Fibroblast of skin of scalp (primary cell): ENCODE results near the gene MYH15.
A peak's percentile ranks its signal among the peaks of the same experiment; 100 is the strongest.

Experiments
- DNase-seq: peaks from one replicate; pipeline ENCODE4 v3.0.0-alpha.2; 2013

The MYH15 gene

DNA sequence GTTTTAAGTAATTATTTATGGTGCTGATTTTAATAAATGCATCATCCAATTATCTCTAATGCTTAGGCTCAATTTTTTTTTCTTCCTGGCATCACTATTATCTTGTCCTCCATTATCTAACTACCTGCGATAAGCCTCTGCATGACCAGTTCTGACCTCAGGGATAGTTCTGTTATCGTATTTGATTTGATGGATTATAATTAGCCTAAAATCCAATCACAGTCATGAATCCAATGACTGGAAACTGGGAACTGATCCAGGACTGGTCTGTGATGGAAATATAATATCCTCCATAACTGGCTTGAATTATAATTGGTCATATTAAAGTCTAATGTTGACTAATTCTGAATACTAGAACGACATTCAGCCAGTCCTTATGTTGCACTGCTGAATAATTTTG lies 1.1 kb downstream of the MYH15 start:
- DNase-seq, result no peak

DNA sequence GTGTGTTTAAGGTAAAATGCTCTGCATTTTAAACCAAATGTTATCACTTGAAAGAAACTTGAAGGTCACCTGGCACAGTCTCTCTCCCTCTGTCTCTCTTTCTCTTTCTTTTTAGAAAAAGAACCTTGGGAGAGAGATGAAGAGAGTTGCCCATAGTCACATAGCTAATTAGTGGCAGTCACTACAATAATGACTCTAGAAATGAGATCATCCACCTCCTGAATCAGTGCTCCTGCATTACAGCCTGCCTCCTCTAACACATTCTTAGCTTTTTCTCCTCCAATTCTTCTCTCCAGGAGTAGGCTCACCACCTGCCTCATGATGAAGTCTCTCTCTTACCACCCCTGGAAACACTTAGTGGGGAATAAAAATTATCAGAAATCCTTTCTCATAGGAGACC lies 2.5 kb downstream of the MYH15 start:
- no peak for DNase-seq

DNA sequence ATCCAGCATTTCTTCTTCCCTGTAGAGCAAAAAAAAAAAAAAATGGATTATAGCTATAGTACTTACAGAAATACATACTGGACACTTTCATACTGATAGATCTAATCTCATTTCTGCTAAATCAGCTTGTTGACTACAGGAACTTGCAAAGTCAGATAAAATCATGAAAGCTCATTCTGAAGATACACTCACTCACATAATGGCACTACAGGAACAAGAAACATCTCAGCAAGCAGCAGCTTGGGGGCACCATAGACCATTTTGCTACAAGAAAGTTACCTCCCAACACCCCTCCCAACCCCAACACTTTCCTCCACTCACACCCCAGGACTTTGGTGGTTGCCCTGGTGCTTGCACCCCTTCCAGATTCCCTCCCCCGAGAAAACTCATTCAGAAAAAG lies 4.6 kb downstream of the MYH15 start:
- no peak for DNase-seq

DNA sequence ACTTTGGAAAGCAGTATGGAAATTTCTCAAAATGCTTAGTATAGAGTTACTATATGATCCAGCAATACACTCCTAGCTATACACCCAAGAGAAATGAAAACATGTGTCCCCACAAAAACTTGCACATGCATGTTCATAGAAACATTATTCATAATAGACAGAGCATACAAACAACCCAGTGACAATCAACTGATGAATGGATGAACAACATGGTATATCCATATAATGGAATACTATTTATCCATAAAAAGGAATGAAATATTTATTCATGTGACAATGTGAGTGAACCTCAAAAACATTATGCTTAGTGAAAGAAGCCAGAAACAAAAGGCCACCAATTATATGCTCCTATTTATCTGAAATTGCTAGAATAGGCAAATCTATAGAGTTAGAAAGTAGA lies 6.7 kb downstream of the MYH15 start:
- DNase-seq, result no peak

- DNase-seq, result no peak
Measured at GRCh38 chr3:108501535-108501934, 8.9 kb downstream of the MYH15 start.

DNA sequence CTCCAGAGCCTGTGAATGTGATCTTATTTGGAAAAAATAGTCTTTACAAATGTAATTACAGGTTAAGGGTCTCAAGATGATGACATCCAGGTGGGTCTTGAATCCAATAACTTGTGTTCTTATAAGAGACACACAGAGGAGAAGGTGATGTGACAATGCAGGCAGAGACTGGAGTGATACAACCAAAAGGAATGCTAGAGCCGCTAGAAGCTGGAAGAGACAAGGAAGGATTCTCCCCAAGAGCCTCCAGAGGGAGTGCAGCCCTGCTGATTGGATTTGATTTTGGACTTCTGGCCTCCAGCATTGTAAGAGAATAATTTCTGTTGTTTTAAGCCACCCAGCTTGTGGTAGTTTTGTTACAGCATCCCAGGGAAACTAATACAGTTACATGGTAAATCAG lies 9.7 kb downstream of the MYH15 start:
- DNase-seq, result peak; percentile 24

DNA sequence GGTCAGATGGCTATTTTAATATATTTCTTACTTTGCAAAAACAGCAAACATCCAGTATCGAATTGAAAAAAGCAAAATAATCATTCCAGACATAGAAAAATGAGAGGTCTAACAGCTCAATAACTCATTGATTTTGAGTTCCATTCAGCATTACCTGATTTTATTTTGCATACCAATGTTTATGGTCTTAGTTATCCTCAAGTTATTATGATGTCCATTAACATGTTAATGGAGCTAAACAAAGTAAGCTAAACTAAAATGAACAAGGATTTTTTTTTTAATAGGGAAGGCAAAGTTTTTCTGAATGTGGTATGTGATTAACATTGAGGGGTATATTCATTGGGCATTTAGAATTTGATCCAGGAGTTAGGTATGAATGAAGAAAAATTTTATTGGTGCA lies 13.1 kb downstream of the MYH15 start:
- no peak for DNase-seq

DNA sequence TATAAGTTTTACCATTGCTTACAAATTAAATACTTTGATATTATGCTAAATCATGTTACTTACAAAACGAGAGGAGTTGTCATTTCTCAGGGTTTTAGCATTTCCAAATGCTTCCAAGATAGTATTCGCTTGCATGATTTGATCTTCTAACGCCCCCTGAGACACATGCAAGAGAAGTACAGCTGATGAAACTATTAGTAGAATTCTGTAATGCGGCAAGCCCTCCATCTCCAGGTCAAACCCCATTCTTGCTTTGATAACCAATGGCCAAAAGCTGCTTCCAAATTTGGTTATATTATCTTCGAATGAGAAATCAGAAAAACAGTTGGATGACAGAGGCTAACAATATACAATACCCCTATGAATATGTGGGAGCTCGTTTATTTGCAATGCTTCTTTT lies 14.7 kb downstream of the MYH15 start:
- peak; percentile 33 for DNase-seq

- no peak for DNase-seq
Measured at GRCh38 chr3:108494906-108495531, 15.4 kb downstream of the MYH15 start.

- no peak for DNase-seq
Measured at GRCh38 chr3:108493862-108494261, 16.5 kb downstream of the MYH15 start.

DNA sequence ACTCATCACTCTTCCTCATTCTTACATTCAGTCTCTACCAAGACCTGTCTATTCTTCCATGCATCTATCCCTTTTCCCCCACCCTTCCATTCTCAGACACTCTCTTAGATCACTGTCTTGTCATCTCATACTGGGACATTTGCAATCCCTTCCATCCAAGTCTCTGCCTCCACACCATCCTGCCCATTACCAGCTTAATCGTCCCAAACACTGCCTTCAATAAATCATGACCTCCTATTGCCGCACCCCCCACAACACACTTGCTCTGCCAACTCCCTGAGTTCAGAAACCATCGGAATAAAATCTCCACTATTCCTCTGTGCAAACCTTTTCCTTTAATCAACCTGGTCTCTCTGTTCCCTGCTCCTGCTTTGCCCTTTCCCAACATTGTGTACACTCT lies 18.9 kb downstream of the MYH15 start:
- no peak for DNase-seq

GRCh38 chr3:108489776-108490175 lies 20.6 kb downstream of the MYH15 start:
- peak; percentile 53 for DNase-seq

DNA sequence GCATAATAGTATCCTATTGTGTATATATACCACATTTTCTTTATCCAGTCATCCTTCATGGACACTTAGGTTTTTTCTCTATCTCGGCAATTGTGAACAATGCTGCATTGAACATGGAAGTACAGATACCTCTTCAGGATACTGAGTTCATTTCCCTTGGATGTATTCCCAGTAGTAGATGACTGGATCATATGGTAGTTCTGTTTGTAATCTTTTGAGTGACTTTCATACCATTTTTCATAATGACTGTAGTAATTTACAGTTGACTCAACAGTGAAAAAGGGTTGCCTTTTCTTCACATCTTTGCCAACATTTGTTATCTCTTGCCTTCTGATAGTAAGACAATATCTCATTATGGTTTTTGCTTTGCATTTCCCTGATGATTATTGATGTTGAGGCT lies 21.8 kb downstream of the MYH15 start:
- peak; percentile 63 for DNase-seq

DNA sequence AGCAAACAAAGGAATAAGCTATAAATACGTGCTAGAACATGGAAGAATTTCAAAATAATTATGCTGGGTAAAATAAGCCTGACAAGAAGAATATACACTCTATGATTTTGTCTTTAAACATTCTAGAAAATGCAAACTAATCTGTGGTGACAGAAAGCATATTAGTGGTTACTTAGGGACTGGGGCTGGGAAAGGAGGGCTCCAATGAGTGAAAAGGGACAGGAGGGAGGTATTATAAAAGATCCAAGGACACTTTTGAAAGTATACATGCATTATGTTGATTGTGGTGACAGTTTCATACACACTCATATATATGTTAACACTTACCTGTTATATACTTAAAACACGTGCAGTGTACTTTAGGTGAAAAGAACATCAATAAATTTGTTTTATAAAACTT lies 23.0 kb downstream of the MYH15 start:
- DNase-seq, result no peak

DNA sequence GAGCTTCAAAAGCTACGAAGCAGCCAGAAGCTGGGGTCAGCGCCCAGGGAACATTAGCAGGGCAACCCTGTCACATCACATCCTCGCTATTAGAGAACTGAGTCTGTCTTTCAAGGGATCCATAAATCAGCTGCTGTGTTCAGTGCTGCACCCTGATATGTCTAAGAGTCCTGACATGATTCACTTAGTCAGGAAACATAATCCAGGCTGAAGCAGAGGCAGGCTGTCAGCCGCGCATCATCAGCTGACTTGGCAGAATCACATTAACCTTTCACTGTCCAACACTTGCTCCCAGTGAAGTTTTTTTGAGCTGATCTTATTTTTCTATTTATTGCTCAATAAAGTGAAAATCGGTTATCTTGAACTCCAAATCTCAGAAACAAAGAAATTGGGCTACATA lies 23.5 kb downstream of the MYH15 start:
- DNase-seq, result peak; percentile 33

DNA sequence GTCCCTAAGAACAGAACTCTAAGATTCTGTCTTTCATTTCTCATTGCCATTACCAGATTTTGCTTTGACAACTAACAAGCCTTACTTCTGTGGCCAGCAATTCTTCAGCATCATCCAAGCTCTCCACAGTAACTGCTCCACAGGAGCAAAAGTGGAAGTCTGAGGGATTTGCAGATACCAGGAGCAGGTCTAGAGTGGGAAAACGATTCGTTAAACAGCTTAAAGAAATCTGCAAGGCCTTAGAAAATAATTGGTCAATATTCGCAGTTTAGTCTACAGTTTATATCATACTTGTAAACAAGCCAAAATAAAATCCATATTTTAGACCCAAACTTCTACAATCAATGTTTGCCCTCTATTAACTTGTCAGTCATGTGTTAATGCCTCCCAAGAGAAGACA lies 24.1 kb downstream of the MYH15 start:
- no peak for DNase-seq

DNA sequence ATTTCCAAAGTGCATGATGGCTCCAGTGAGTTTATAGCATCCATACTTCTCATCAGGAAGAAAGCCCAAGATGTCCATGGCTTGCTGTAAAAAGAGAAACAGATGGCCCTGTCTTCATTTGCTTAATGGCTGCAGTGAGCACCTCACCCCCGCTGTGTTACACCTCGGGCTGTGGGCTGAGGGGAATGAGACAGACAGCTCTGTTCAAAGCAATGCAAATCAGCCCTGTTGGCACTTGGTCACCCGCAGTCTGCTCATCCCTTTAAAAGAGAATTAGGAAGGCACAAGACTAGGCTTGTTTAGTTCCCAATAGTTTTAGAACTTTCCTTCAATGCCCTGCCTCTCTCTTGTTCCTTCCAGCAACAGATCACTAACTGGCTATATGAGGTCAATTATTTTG lies 25.2 kb downstream of the MYH15 start:
- no peak for DNase-seq

- no peak for DNase-seq
Measured at GRCh38 chr3:108479224-108479623, 31.2 kb downstream of the MYH15 start.

GRCh38 chr3:108477511-108478147 lies 32.8 kb downstream of the MYH15 start:
- peak; percentile 70 for DNase-seq

DNA sequence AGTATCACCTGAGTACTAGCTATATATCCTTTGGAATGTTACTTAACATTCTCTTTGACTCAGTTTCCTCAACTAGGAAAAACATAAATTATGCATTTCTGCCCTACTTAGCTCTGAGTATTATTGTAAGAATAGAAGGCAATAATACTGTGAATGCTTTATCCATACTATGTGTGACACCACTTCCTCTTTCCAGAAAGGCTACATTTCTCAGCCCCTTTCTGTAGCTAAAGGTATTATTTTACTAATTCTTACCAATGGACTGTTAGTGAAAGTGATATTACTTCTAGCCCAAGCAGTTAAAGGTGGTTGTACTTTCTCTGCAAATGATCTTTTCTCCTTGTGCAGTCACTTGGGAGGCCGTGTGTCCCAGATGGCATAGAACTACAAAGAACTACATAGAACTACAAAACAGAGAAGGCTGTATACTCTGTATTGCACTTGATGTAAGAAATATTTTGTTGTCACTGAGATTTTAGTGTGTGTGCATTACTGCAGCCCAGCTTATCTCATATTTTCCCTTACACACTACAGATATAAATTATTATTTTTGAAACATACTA lies 35.1 kb downstream of the MYH15 start:
- DNase-seq, result no peak

DNA sequence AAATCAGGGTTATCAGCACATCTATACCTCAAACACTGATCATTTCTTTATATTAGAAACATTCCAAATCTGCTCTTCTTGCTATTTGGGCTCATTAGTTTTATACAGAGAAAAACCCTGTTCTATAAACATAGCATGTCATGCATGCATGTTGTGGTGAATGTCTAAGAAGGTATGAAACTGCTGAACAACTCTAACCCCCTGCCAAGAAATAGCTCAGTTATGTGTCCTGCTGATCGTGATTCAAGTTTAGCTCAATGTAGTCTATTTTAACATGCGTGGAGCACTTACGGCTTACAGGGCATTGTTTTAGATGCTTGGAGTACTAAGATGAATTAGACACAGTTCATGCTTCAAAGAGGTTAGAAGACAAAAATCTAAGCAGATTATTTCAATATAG lies 35.8 kb downstream of the MYH15 start:
- peak; percentile 78 for DNase-seq

GRCh38 chr3:108473711-108474110 lies 36.7 kb downstream of the MYH15 start:
- DNase-seq, result no peak

DNA sequence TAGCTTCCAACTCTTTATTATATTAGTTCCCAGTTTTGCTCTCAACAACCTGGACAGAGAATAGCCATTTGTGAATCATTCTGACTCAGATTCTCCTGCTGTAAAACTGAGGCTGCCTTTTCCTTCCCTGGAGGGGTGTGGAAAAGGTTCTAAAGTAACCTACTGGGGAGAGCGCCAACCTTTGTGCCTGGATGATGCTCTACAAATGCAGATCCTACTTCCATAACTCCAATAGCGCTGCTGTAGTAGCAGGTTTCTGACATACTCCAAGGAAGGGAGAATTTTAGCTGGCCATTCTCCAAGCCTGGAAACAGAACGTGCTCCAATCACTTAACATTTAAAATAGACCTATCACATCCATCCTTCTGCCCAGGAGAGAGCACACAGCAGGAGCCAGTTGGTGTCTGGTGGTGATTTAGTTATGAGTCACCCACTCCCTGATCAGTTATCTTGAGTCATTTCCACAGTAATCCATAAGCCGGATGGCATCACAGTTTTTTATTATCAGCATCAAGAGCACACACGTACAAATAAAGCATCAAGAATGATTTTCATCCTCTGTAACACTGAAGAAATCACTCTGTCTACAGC lies 38.3 kb downstream of the MYH15 start:
- peak; percentile 82 for DNase-seq

DNA sequence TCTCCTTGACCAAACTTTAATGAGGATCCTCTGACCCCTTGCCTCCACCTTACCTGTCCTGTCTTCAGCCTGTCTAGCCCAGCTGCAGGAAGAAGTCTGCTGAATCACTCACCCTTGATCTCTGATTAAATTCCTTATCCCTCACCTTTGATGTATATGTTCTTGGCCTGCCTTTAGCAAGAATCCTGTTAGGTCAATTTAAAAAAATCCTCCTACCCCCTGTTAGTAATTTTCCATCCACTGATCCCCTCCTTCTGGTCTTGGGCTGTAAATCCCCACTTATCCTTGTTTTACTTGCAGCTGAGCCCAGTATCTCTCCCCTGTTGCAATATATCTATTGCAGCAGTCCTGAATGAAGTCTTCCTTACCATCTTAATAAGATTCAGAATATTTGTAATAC lies 39.0 kb downstream of the MYH15 start:
- no peak for DNase-seq
